ENCODE measurements around the gene PCSK7. TPM values are rescaled to one million over a fixed set of nuclear protein-coding genes. Genes with fewer than 3 reads are reported as not detected.

The PCSK7 gene
- total and polyA plus RNA-seq, 4 donors, result 7.3 to 32.3 (median 16.2) TPM

GRCh38 chr11:117226388-117227385 is 5.2 kb downstream of the PCSK7 start:
- 68% methylated on average over 19 of the region's 19 CpGs for WGBS
- DNase-seq (ENCODE audit: low spot score), result no peak
- Histone ChIP-seq H3K4me3 (ENCODE audit: low read depth in 1 of 3, low read length in 3 of 3) (no peak overlapping the region), H3K4me1 (ENCODE audit: control insufficient read depth in 4 of 4, insufficient read depth in 4 of 4, low read length in 3 of 4) (peaks cover 1 to 17% (median 13%) of the 10 kb centered on the region in 4 donors), H3K27ac (ENCODE audit: low read depth in 1 of 2, low read length in 2 of 2) (no peak overlapping the region), H3K9me3 (ENCODE audit: control insufficient read depth in 4 of 4, low read length in 3 of 4) (no peaks in the 10 kb centered on the region), H3K9ac (ENCODE audit: low read depth in 1 of 2, low read length in 2 of 2) (no peak overlapping the region), H3K36me3 (ENCODE audit: control insufficient read depth in 4 of 4, insufficient read depth in 3 of 4, low read depth in 1 of 4, low read length in 3 of 4) (peaks cover 12 to 47% (median 29%) of the 10 kb centered on the region in 4 donors), H3K27me3 (ENCODE audit: control insufficient read depth in 4 of 4, insufficient read depth in 4 of 4, low read length in 3 of 4) (no peaks in the 10 kb centered on the region)
- TF ChIP-seq RAD21 (IDR thresholded peaks at IDR 0.05) (peak; percentile 87 to 91), GABPA (IDR thresholded peaks at IDR 0.05 in 1 of 2, conservative IDR thresholded peaks at IDR 0.05 in 1 of 2) (no peak), CTCF (IDR thresholded peaks at IDR 0.05; ENCODE audit: low read depth, low read length, missing input control) (peak; percentile 87)

GRCh38 chr11:117225553-117226170 is 6.2 kb downstream of the PCSK7 start:
- Histone ChIP-seq H3K4me3 (ENCODE audit: low read depth in 1 of 3, low read length in 3 of 3) (no peak overlapping the region), H3K27ac (ENCODE audit: low read depth in 1 of 2, low read length in 2 of 2) (no peak overlapping the region), H3K4me1 (ENCODE audit: control insufficient read depth in 4 of 4, insufficient read depth in 4 of 4, low read length in 3 of 4) (peaks cover 0 to 11% (median 3%) of the 10 kb centered on the region in 4 donors), H3K9me3 (ENCODE audit: control insufficient read depth in 4 of 4, low read length in 3 of 4) (no peaks in the 10 kb centered on the region), H3K27me3 (ENCODE audit: control insufficient read depth in 4 of 4, insufficient read depth in 4 of 4, low read length in 3 of 4) (no peaks in the 10 kb centered on the region), H3K9ac (ENCODE audit: low read depth in 1 of 2, low read length in 2 of 2) (no peak overlapping the region), H3K36me3 (ENCODE audit: control insufficient read depth in 4 of 4, insufficient read depth in 3 of 4, low read depth in 1 of 4, low read length in 3 of 4) (peaks cover 12 to 53% (median 36%) of the 10 kb centered on the region in 4 donors)
- 95% methylated on average over 9 of the region's 9 CpGs for WGBS
- TF ChIP-seq TAF1 (conservative IDR thresholded peaks at IDR 0.05), result no peak
- TF ChIP-seq YY1 (IDR thresholded peaks at IDR 0.05), result no peak
- TF ChIP-seq MAX (IDR thresholded peaks at IDR 0.05), result no peak
- TF ChIP-seq GABPA (IDR thresholded peaks at IDR 0.05 in 1 of 2, conservative IDR thresholded peaks at IDR 0.05 in 1 of 2), result no peak
- TF ChIP-seq FOXA2 (IDR thresholded peaks at IDR 0.05), result no peak
- TF ChIP-seq SP1 (IDR thresholded peaks at IDR 0.05), result no peak
- TF ChIP-seq JUND (IDR thresholded peaks at IDR 0.05), result no peak
- DNase-seq (ENCODE audit: low spot score), result no peak

- Histone ChIP-seq H3K4me3 (ENCODE audit: low read depth in 1 of 3, low read length in 3 of 3) (no peak overlapping the region), H3K36me3 (ENCODE audit: control insufficient read depth in 4 of 4, insufficient read depth in 3 of 4, low read depth in 1 of 4, low read length in 3 of 4) (peaks cover 13 to 61% (median 39%) of the 10 kb centered on the region in 4 donors), H3K27ac (ENCODE audit: low read depth in 1 of 2, low read length in 2 of 2) (no peak overlapping the region), H3K9ac (ENCODE audit: low read depth in 1 of 2, low read length in 2 of 2) (no peak overlapping the region), H3K27me3 (ENCODE audit: control insufficient read depth in 4 of 4, insufficient read depth in 4 of 4, low read length in 3 of 4) (no peaks in the 10 kb centered on the region), H3K9me3 (ENCODE audit: control insufficient read depth in 4 of 4, low read length in 3 of 4) (no peaks in the 10 kb centered on the region), H3K4me1 (ENCODE audit: control insufficient read depth in 4 of 4, insufficient read depth in 4 of 4, low read length in 3 of 4) (peaks cover 0 to 6% (median 0%) of the 10 kb centered on the region in 4 donors)
- TF ChIP-seq EGR1 (IDR thresholded peaks at IDR 0.05; ENCODE audit: low read depth in 2 of 2) (no peak), ZBTB33 (IDR thresholded peaks at IDR 0.05) (no peak), NR2F2 (IDR thresholded peaks at IDR 0.05) (no peak), CTCF (IDR thresholded peaks at IDR 0.05; ENCODE audit: low read depth, low read length, missing input control) (no peak)
- peak; percentile 67 for DNase-seq (ENCODE audit: low spot score)
- WGBS, result 87% methylated on average over 17 of the region's 17 CpGs
These were observed 7.9 kb downstream of the PCSK7 start for GRCh38 chr11:117223741-117224689.
